ENCODE measurements around the gene ARL14EPL.
"Not testable (repeated sequence)": the region's sequence is repeated elsewhere in the genome, so short reads cannot be mapped to it uniquely, and the experiment has no call there.

The ARL14EPL gene

DNA sequence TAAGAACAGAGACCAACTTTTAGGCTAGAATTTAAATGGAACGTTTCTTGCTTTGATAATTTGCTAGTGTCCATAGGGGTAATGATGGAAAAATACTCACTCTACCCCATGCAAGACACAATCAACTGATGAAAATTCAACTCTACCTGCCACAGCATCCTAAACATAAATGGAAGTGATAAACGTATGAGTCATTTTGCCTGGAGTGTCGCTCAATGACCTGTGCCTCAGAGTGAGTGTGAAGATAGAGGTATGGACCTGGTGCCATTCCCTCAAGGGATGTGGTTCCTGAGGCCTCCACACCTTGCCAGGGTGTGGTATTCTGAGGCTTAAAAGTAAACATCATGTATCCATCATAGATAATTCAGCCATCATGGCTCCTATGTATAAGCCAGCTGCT, 14.0 kb downstream of the ARL14EPL start:
- no peak for DNase-seq

- DNase-seq = no peak
These were observed 14.6 kb downstream of the ARL14EPL start for GRCh38 chr5:116046823-116047222.

DNA sequence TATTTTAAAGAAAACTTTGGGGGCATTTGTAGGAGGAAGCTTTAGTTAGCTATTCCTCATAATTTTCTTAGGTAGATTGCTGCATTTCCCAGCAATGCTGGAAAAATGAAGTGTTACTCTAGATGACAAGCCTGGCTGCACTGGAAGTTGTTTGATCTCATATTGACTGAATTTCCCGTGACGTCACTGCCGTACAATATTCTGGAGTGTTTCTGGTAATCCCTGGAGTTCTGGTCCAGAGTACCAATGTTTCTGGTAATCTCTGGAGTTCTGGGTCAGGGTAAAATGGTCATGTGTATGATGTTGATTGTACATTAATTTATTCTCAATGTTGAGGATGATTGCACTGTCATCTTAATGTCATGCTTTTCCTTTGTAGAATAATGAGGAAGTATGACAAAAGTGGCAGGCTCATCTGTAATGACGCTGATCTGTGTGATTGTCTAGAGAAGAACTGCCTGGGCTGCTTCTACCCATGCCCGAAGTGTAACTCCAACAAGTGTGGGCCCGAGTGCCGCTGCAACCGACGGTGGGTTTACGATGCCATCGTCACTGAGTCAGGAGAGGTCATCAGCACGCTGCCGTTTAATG, 26.2 kb downstream of the ARL14EPL start:
- DNase-seq = no peak

GRCh38 chr5:116062352-116062751, 30.1 kb downstream of the ARL14EPL start:
- DNase-seq = no peak

GRCh38 chr5:116063950-116064349, 31.7 kb downstream of the ARL14EPL start:
- DNase-seq = no peak

DNA sequence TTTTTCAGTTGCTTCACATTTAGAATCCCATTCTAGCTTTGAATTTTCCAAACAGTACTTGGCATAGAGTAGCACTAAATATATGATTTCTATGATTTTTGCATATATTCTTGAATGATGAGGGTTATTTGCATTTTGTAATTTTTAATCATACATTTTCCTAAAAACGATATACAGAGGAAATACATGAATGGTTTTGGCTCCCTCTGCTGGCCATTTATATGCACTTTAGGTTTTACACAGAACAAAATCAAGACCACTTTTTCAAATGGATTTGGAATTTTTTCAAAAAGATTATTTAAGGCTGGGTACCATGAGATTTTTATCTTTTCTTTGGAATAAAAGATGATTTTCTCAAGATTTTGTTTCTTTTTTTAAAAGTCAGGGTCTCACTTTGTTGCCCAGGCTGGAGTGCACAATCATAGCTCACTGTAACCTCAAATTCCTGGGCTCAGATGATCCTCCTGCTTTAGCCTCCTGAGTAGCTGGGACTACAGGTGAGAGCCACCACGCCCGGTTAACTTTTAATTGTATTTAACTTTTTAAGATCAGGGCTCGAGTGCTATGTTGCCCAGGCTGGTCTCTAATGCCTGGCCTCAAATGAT, 35.9 kb downstream of the ARL14EPL start:
- DNase-seq = peak in 10 of 58 donors; percentile 4 to 37 (median 16)

- DNase-seq = no peak
These were observed 38.9 kb downstream of the ARL14EPL start for GRCh38 chr5:116071211-116071610.

GRCh38 chr5:116075191-116075831, 43.0 kb downstream of the ARL14EPL start:
- no peak for DNase-seq

- DNase-seq = no peak
These were observed 44.2 kb downstream of the ARL14EPL start for GRCh38 chr5:116076496-116076895.

DNA sequence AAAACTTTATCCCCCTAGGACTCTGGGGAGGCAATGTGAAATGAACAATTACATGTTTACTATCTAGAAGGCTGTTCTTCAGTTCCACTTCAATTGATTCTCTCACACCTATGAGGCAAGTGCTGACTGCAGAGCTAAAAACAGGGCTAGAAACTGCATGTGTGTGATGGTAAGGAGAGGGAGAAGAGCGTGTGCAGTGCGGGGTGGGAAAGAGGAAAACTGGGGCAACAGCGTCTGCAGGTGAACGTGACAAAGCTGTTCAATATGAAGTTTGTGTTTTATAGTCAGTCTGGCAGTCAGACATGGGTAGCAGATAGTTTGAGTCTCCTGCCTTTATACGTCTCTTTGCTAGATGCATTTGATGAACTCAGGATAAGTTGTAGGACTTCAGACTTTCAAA, 45.9 kb downstream of the ARL14EPL start:
- no peak for DNase-seq

DNA sequence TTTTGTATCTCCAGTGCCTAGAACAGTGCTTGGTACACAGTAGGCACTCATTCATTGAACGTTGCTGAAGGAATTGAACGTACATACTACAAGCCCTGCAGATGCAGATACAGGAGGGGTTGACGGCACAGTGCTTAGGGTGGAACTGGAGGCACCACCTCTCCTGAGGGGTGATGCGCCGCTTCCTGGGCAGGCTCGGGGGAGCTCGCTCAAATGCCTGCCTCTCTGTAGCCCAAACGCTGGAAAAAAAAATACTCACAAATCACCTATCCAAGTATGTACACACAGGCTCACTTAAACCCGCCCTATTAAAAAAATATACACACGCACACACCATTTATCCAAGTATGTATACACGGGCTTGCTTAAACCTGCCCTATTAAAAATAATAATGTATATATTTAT, 52.0 kb downstream of the ARL14EPL start:
- DNase-seq = peak in 5 of 58 donors; percentile 0 to 5 (median 2)

- peak; percentile 29 to 87 (median 75) for DNase-seq
These were observed 52.8 kb downstream of the ARL14EPL start, which contains the start of gene COMMD10 for GRCh38 chr5:116084871-116085715. Gene COMMD10 (plus strand): TSS chr5:116085025.

- not testable (repeated sequence) for DNase-seq
These were observed 54.0 kb downstream of the ARL14EPL start for GRCh38 chr5:116086309-116086708.

DNA sequence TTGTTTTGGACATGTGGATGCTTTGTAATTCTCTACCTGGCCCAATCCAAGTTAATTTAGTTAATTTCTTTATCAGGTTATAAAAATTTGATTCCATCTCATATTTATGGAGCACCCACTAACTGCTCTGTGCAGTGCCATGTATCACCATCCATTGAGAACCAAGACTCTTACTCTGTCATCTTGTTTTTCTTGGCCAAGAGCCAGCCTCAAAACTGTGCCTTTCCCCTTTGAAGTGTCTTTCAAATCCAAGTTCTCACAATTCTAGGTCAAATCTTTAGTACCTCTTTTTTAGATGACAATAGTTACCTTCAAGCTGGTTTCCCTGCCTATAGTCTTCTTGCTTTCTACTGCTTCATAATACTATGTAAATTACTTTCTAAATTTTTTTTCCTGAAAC, 55.8 kb downstream of the ARL14EPL start:
- no peak for DNase-seq

DNA sequence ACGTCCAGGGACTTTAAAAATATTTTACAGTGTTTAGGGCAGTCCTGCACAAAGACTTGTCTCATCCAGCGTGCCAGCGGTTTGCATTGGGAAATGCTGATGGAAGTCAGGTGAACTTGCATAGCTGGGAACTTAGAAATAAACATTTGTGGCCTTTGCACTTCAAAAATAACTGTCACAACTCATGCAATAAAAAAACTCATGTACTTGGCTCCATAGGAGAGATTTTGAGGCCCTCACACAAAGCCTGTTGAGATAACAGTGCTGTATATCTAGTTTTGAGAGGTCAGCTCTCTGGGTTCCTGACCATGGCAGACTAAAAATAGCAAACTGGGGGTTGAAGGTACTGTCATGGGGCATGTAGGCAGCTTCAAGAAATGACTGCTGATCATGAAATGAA, 58.0 kb downstream of the ARL14EPL start:
- DNase-seq = no peak

DNA sequence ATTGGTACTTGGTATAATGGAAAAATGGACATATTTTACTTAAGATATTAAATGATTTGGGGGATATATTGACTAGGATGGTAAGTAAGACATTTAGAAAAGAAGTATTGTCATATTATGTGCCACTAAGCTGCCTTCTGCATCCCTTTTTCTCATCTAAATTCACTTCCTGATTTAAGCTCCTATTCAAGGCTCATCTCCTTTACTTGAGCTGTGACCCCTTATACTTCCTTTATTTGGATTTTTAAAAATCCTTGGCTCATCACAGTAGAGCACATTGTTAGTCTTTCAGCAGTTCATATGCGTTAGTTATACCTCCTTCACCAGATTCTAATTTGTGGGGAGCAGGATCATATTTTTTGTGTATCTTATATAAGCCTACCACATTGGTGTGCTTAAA, 59.1 kb downstream of the ARL14EPL start:
- no peak for DNase-seq

GRCh38 chr5:116097301-116097700, 65.0 kb downstream of the ARL14EPL start:
- no peak for DNase-seq

GRCh38 chr5:116098998-116099397, 66.7 kb downstream of the ARL14EPL start:
- DNase-seq = no peak

GRCh38 chr5:116104941-116105340, 72.7 kb downstream of the ARL14EPL start:
- DNase-seq = not testable (repeated sequence)

Measured in anterior cingulate cortex (tissue), 58 donors.